GM19043 (cell line): ENCODE measurements around the gene ZNHIT6.
"Not testable (repeated sequence)": the region's sequence is repeated elsewhere in the genome, so short reads cannot be mapped to it uniquely, and the experiment has no call there.

Experiments used
- ATAC-seq: cut with Tn5 transposase; IDR thresholded peaks from one replicate; pipeline ENCODE4 v1.9.1; 2021; ENCODE audit warnings: low read depth; ENCODE audit not compliant: unreplicated experiment

ZNHIT6 gene

DNA sequence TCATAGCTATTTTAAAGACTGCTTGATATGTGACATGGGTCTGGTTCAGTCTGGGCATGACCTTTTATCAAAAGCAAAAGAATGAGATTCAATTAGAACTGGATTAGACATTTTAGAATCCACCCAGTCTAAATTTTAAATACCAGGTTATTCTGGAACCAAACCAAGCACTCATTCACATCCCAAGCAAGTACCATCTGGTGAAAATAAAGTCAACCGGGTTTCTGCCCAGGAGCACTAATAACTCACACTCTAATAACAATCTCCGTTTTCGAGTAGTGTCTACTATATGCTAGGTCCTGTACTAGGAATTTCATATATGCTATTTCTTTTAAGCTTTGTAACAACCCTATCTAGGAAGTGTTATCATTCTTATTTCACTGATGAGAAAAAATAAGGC, 30.6 kb downstream of the ZNHIT6 start:
- no peak for ATAC-seq

DNA sequence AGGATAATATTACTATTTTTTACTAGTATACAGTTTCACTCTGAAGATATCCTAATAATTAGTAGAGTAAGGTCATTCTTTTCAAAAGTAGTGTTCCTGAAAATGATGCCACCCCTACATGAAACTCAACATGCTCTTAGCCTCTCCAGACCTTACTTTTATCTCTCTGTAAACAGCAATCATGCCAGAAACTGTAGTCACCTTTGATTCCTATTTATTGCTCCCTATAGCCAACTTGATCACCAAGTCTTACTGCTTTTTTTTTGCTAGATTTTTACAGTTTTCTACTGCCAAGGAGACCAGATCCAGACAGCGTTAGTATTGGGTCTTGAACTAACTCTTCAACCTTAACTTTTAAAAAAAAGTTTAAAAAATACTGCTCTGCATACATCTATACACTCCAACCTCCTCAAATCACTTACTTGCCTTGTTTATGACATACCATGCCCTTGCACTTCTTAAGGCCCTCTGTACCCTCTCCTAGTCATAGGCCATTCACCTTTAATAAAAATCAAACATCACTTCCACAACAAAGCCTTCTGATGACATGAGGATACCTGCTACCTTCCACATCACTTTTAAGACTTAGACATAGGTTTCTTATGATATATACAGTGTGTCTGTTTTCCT, 36.1 kb downstream of the ZNHIT6 start:
- ATAC-seq: no peak

DNA sequence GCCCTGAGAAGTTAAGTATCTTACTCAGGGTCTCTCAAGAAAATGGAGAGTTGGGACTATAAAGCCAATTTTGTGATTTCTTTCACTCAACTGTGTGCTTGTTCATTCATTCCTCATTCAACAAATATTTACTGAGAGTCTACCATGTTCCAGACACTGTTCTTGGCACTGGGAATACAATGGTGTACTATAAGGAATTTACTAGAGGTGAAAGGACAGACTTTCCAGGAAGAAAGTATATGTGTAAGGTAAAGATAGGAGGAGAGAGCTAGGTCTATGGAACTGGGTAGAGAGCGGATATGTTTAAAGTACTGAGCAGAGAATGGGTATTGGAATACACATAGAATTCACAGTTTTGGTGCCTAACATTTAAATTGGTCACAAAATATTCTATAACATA, 42.3 kb downstream of the ZNHIT6 start:
- ATAC-seq: no peak

DNA sequence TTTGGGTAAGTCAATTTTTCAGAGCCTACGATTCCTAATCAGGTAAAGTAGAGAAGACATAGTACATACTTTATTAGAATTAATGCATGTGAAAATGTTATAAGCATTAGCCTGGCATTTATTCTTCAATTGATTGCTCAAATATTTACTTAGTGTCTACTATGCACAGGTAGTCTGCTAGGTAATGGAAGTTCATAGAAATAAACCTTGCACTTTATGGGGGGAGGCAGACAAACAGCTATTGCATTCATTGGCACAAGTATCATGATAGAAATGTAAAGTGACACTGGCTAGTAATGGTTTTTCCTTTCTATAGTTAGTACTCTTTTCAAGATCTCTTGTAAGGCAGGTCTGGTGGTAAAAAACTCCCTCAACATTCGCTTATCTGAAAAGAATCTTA, 44.9 kb downstream of the ZNHIT6 start:
- no peak for ATAC-seq

DNA sequence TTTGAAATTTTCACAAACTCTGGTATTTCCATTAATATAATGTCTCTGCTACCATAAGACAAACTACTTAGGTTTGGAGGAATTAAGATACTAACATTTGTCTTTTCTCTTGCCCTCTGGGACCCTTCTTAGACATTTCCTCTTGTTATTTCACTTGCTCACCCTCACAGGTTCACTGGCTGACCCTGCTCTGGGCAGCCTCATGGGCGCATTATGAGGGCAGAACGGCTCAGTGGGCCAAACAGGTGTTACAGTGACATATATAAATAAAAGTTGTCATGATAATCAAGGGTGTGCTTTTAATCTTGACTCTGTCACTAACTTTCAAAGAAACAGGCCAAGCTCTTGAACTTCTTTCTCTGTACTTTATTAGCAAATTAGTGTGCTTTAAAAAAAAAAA, 46.5 kb downstream of the ZNHIT6 start:
- ATAC-seq: no peak

DNA sequence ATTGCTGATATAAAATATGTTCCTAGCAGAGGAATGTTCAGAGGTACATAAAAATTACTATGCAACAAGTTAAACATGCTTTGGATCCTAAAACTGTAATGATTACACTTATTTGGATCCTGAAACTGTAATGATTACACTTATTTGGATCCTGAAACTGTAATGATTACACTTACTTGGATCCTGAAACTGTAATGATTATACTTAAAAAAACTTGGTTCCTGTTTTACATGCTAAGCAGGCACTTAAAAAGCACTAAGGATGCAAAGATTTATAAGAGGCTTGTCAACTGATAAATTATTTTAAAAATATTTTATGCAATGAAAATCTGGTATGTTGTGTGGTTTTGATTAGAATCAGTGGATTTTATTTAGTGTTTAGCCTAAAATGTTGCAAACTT, 47.7 kb downstream of the ZNHIT6 start:
- no peak for ATAC-seq

DNA sequence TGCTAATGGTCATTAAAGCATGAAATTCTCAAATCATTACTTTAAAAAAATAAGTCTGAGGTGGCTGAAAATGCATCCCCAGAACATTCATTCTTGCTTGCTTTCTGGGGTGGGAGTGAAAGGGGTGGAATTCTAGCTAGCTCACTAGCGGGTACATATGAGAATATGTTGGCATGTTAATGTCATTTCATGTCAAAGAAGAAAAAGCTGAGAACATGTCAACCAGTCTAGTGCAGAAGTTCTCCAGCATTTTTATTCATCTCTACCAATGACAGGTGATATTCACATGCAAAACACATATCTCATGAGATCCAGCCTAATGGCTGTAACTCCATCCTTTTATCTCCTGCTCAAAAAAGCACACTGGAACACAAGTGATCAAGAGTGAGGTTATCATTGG, 49.1 kb downstream of the ZNHIT6 start:
- ATAC-seq: no peak

DNA sequence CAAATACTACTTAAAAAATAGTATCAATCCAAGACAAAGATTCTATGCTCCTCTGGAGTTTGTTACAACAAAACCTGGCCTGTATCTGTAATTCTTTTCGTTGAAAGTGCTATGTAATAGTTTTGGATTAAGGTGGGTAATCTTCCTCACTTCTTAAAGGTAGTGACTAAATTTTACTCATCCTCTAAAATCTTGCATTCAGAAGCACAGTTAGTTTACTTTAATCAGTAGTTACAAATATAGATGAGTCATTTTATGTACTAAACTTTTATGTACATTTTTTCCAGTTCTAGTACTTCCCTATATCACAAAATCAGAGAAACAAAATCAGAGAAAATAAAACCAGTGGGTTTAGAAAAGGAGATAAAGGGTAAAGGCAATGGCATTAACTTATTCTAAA, 51.3 kb downstream of the ZNHIT6 start:
- ATAC-seq: no peak

DNA sequence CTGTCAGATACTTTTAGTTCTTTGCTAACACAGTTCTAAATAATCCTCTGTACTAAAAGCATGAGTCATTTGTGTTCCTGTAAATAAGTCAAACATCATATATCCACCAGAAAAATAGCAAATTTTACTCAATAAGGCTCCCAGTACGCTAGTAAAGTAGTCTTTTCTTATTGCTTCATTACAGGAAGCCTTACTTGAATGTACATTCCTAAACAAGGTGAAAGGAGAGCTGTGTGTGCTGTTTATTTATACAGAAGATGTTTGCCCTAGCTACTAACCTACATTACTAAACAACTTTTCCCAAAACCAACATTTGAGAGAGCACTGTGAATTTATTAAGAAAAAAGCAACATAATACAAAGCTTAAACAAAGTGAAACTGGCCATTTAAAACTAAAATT, 52.0 kb downstream of the ZNHIT6 start:
- no peak for ATAC-seq

DNA sequence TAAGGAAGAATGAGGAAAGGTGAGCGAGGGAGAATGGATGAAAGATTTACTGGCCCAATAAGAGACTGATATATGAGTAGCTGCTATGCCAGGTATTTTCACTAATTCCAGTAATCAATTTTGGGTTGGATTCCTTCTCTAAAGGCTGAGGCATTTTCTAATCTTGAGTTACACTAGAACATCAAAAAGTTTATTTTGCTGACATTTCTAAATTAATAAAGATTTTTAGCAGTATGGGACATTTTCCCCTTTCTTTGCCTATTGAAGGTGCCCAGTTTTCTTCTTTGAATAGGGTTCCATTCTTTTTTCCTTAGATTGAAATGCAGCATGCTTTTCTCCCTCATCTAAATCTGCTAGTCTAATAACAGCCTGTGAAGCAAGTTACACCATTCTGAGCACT, 52.9 kb downstream of the ZNHIT6 start:
- no peak for ATAC-seq

DNA sequence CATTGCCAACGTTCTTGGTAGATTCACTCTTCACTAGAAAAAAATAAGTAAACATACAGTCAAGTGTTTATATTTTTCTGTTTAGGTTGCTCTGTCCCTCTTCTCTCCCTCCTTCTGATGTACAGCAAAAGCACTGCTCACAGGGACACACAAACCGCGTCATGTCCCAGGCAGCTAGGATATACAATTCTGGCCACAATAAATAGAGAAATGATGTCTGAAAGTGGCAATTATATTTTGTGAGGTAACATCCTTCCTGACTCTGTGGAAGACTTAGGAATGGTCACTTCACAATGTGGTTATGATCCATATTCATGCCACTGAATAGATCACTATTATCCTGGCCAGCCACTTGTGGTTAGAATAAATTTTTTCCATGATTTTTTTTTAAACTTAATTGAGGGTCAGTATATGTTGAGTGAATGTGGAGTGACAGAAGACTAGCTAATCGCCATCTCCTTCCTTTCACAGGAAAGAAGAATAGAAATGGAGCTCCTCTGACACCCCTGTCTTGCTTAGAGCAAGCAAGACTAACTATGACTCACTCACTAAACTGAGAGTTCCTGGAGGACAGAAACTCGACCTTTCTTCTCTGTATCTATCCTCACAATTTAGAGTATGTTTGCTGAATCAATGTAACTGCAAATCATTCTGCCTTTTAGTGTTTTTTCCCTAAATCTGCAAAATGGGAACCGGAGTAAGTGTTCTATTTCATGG, 54.0 kb downstream of the ZNHIT6 start:
- ATAC-seq: no peak

DNA sequence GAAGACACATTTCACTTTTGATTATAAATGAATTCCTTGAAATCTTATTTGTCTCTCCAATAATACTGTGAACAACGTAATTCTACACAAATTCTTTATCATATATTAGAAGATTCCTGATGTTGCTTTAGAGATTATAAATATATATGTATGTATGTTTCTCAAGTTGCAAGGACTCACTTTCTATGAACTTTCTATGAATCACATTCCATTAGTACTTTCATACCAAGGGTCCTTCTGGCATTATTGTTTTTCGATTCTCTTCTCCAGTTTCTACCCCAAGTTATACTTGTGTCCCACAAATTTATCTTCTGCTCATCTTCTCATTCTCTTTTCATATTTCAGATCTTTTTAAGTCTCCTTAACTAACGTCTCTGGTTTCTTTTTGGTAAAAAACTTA, 55.9 kb downstream of the ZNHIT6 start:
- no peak for ATAC-seq

DNA sequence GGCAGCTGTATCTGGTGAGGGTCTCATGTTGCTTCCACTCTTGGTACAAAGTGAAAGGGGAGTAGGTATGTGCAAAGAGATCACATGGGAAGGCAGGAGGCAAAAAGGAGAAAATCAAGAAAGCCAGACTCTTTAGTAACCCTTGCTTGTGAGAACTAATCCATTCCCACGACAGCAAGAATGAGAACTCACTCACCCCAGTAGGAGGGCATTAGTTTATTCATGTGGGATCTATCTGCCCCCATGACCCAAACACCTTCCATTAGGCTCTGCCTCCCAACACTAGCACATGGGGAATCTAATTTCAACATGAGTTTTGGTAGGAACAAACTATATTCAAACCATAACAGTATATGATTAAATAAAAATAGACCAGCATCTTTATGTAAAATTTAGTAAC, 57.6 kb downstream of the ZNHIT6 start:
- no peak for ATAC-seq

DNA sequence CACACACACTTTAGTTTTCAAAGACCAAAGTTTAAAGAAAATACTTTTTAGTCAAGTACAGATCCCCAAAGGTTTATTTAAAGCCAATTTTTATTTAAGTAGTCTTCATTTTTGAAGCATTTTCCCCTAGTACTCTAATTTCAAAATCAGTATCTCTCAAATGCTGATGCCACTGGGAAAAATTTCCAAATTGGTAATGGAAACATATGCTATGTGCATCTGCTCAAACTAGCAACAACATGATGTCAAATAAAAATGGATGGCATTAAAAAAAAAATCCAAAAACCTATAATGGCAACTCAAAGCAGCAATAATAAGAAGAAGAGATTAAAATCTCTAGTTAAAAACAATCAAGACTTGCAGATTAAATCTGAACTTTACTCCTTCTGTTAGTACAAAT, 58.6 kb downstream of the ZNHIT6 start:
- ATAC-seq: no peak

DNA sequence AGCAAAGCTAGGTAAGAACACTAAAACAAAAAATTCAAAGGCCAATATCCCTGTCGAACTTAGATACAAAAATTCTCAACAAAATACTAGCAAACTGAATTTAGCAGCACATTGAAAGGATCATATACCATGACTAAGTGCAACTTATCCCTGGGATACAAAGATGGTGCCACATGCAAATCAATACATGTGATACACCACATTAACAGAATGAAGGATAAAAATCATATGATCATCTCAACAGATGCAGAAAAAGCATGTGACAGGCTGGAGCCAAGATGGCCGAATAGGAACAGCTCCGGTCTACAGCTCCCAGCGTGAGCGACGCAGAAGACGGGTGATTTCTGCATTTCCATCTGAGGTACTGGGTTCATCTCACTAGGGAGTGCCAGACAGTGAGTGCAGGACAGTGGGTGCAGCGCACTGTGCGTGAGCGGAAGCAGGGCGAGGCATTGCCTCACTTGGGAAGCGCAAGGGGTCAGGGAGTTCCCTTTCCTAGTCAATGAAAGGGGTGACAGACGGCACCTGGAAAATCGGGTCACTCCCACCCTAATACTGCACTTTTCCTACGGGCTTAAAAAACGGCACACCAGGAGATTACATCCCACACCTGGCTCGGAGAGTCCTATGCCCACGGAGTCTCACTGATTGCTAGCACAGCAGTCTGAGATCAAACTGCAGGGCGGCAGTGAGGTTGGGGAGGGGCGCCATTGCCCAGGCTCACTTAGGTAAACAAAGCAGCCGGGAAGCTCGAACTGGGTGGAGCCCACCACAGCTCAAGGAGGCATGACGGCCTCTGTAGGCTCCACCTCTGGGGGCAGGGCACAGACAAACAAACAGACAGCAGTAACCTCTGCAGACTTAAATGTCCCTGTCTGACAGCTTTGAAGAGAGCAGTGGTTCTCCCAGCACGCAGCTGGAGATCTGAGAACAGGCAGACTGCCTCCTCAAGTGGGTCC, 66.4 kb downstream of the ZNHIT6 start:
- ATAC-seq: not testable (repeated sequence)

DNA sequence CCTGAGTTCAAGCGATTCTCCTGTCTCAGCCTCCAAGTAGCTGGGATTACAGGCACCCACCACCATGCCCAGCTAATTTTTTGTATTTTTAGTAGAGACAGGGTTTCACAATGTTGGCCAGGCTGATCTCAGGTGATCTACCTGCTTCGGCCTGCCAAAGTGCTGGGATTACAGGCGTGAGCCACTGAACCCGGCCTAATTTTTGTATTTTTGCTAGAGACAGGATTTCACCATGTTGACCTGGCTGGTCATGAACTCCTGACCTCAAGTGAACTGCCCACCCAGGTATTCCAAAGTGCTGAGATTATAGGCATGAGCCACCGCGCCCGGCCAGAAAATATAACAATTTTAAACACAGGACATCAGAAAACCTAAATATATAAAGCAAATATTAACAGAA, 68.3 kb downstream of the ZNHIT6 start:
- ATAC-seq: not testable (repeated sequence)

DNA sequence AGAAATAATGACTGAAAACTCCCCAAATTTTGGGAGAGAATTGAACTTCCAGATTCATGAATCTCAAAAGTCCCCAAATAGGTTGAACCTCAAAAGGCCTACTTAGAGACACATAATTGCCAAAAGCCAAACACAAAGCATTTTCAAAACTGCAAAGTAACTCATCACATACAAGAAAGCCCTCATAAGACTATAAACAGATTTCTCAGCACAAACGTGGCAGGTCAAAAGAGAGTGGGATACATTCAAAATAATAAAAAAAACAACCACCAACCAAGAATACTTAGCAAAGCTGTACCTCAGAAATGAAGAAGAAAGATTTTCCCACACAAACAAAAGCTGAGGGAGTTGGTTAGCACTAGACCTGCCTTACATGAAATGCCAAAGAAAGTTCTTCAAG, 69.8 kb downstream of the ZNHIT6 start:
- ATAC-seq: no peak

DNA sequence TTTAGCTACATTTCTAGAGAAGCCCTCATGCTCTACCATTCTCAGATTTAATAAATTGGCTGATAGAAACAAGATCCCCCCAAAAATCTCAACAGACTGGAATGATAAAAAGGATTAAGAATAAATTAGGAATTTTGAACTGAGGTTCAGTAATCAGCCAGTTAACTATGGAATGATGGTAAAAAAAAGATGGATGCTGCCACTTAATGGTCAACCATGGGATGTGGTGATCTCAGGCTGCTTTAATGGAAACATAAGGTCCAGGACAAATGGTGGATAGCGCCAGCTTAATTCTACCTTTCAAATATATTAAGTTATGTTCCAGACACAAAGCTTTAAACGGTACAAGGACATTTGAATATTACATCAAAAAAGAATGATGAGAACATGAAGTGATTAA, 77.7 kb downstream of the ZNHIT6 start:
- no peak for ATAC-seq

DNA sequence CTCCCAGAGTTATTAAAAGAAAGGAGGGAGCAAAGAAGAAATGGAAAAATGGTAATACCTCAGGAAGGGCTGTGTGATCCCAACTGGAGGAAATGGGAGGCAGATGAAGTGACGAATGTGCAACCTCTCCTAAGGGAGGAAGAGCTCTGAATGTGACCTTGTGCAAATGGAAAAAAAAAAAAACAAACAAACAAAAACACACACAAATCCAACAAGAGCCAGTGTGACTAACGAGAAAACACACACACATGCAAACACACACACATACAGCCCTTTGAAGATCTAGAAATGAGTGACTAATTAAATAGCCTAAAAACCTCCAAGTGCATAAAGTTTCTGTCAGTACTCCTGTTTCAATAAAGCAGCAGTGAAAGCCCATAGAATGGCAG, 78.7 kb downstream of the ZNHIT6 start:
- no peak for ATAC-seq

DNA sequence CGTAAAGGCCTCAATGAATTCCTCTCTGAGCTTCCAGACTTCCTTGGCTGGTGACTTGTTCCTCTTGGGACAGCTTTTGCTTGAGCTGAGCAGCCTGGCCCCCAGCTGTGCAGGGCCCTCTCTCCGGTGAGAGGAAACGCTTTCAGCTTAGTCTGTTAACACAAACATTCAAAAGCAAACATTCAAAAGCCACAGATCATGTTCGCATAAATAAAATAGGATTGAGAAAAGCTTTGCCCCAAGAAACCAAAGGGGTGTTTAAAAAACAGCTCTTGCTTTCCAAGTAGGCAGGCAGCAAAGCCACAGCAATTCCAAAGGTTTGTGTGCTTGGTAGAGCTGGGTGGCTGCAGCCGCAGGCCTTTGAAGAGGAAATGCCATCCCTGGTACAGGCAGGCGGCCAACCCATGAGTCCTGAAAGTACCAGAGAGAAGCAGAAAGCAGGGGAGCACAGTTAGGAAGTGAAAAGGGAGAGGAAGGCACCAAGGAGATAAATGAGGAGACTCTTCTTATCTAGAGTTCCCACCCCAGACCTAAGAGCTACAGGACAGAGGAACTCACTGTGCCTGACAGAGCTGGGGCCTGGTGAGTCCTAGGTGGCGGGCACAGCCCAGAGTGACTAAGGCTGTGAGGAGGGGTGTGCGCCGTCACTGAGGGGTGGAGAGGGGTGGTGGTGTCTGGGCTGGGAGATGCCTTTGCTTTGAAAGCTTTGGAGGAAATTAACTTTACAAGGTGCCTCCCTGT, 79.3 kb downstream of the ZNHIT6 start:
- ATAC-seq: no peak

DNA sequence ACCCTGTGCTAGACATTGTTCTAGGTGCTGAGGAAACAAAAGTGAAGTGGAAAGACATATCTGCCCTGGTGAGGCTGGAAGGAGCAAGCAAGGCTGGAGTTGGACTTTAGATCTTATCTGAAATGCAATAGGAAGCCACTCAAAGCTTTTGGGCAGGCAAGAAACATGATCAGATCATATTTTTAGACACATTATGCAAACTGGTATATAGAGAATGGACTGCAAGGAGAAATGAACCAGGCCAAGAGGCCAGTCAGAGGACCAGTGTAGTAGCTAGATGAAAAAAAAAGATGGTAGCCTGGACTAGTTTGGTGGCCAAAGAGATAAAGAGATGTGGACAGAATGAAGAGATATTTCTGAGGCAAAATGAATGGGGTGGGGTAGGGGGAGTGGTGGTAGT, 81.4 kb downstream of the ZNHIT6 start:
- ATAC-seq: no peak
